IPS-NIHi7 (cell line): ENCODE results near the gene IRF1.
A peak's percentile ranks its signal among the peaks of the same experiment; 100 is the strongest.

Experiments
- DNase-seq: peaks from one replicate; pipeline ENCODE4 v3.0.0; 2012; ENCODE audit warnings: mixed read lengths; ENCODE audit errors: extremely low spot score

Gene IRF1

DNA sequence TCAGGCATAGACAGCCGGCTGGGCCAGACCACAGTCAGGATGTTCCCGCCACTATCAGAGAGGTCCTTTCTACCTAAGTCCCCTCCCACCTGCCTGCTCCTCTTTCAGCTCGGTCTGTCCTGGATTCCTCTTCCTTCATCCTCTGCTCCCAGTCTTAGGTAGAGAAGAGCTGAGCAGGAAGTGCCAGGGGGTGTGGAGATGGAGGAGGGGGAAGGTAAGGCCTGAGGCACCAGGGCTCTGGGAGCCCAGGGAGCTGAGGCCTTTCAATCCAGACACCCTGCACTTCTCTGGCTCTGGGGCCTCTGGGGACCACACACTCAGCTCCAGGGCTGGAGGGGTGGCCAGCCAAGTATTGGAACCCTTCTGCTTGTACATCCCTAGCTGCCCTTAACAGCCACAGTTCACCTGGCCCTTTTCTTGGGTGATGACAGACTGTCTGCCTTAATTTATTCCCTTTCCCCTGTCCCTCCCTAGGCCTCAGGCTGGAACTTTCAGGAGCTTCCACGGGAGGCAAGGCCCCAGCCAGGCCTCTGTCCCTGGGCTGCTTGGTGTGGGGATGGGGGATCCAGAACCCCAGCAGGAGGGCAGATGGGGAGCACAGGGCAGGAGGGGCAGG is 15.6 kb downstream of the IRF1 start:
- peak; percentile 56 for DNase-seq

DNA sequence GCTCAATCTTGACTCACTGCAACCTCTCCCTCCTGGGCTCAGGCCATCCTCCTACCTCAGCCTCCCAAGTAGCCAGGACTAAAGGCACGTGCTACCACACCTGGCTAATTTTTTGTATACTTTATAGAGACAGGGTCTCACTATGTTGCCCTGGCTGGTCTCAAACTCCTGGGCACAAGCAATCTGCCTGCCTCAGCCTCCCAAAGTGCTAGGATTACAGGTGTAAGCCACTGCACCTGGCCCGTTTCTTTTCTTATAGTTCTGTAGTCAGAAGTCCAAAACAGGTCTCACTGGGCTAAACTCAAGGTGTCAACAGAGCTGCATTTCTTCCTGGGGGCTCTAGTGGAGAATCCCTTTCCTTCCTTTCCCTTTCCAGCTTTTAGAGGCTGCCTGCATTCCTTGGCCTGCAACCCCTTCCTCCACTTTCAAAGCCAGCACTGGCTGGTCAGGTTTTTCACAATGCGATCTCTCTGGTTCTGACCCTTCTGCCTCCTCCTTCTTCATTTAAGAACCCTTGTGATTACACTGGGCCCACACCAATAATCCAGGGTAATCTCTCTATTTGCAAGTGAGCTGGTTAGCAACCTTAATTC is 16.3 kb downstream of the IRF1 start:
- DNase-seq = no peak

GRCh38 chr5:132473668-132474067 is 16.9 kb downstream of the IRF1 start:
- no peak for DNase-seq

- DNase-seq = no peak
Measured at GRCh38 chr5:132473019-132473531, 17.5 kb downstream of the IRF1 start.

DNA sequence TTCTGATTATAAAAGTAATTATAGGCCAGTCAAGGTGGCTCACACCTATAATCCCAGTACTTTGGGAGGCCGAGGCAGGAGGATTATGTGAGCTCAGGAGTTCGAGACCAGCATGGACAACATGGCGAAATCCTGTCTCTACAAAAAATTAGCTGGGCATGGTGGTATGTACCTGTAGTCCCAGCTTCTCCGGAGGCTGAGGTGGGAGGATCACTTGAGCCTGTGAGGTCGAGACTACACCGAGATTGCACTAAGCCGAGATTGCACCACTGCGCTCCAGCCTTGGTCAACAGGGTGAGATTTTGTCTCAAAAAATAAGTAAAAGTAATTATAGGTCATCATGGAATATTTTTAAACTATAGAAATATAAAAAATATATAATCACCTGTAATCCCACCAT is 18.1 kb downstream of the IRF1 start:
- DNase-seq = no peak

DNA sequence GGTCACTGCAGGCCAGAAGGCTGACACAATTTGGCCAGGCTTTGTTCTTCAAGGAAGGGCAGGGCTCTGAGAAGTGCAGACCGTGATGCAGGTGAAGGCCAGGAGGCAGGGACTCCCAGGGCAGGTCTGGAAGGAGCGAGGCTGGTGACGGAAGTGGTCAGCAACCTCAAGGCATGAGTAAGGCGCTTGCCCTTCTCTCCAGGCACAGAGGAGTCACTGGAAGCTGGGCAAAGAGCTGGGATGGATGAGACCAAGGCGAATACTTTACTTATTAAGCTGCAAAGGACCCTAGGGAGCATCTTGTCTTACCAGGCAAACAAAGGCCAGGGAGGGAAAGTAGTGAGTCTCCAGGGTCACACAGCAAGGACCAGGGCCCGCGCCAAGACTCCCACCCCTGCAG is 18.6 kb downstream of the IRF1 start:
- no peak for DNase-seq

DNA sequence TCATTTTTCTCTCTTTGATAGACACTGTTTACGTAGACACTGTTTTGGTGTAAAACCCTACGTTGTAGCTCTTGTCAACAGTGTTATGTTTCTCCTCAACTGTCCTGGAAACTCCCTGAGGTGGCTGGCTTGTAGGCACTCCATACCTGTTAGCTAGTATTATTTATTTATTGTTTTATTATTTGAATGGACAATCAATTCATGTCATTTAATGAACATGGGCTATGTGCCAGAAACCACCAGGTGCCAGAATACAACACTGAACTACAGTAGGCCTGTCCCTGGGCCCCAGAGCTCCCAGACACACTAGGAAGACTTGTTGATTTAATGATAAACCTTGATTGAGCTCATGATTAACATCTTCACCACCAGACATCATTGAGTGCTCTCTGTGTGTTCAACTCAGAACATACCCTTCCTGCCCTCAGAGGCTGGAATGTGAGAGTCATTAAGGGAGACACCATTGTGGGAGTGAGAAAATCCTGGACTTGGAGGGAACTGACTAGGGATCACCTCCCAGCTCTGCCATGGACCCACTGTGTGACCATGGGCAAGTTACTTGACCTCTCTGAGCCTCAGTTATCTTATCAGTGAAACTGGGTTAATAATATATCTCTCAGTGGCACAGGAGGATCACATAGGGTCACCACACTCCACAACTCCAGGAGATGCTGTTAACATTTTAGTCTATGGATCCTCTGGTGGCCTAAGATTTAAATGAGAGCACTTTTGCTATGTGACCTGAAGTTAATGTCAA is 19.2 kb downstream of the IRF1 start:
- no peak for DNase-seq

DNA sequence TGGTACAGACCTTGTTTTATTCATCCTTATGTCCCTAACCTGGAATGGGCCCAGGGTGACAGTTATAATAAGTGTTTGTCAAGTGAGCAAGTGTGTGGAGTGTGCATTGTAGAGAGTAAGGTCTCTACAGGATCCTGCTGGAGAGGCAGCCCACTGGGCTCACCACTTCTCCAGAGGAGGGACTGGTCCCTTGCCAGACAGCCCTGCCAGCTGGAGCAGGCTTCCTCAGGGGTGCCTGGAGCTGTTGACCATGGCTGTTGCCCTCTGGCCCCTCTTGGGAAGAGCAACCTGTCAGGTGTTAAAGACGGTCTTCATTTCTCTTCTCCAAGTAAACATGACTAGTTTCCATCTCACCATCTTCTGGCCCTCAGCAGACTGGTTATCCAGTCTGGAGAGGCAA is 20.0 kb downstream of the IRF1 start:
- no peak for DNase-seq

GRCh38 chr5:132470010-132470392 is 20.6 kb downstream of the IRF1 start:
- DNase-seq = no peak

- DNase-seq = no peak
Measured at GRCh38 chr5:132469380-132470009, 21.1 kb downstream of the IRF1 start.

DNA sequence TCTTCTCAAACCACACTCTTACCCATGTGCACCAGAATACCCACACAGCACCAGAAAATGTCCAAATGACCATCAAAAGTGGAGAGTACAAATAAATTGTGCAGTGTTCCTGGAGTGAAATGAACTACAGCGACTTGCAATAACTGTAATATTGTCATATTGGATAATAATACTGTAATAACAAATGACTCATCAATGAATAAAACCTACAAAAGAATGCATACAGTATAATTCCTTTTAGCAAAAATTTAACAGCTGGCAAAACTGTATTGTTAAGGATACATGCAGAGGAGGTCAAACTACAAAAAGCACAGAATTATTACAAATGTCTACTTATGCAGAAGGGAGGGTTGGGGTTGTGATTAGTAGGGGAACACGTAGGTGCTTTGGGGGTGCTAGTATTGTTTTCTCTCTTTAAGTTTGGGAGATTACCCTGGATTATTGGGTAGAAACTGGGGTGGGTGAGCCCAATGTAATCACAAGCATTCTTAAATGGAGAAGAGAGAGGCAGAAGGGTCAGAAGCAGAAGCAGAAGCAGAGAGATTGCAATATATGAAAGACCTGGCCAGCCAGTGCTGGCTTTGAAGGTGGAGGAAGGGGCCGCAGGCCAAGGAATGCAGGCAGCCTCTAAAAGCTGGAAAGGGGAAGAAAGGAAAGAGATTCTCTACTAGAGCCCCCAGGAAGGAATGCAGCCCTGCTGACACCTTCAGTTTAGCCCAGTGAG is 21.8 kb downstream of the IRF1 start:
- no peak for DNase-seq

- no peak for DNase-seq
Measured at GRCh38 chr5:132467287-132467984, 23.1 kb downstream of the IRF1 start.

GRCh38 chr5:132466433-132467286 is 23.9 kb downstream of the IRF1 start:
- no peak for DNase-seq

GRCh38 chr5:132465059-132465707 is 25.4 kb downstream of the IRF1 start:
- DNase-seq = no peak

- peak; percentile 43 for DNase-seq
Measured at GRCh38 chr5:132464156-132464939, 26.2 kb downstream of the IRF1 start.

DNA sequence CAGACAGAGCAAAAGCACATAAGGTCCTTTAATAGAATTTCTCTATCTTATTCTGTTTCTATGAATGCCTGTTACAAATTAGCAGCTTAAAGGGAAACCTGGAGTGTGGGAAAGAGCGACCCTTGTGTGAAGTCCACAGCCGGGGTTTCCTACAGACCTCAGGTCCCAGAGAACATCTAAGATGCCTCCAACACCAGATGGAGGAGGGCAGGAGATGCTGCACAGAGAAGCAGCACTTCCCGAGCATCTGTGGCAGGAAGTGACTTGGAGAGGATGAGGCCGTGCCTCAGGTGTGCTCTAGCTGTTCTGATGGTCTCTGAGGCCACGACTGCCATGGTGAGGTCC is 26.8 kb downstream of the IRF1 start:
- no peak for DNase-seq

DNA sequence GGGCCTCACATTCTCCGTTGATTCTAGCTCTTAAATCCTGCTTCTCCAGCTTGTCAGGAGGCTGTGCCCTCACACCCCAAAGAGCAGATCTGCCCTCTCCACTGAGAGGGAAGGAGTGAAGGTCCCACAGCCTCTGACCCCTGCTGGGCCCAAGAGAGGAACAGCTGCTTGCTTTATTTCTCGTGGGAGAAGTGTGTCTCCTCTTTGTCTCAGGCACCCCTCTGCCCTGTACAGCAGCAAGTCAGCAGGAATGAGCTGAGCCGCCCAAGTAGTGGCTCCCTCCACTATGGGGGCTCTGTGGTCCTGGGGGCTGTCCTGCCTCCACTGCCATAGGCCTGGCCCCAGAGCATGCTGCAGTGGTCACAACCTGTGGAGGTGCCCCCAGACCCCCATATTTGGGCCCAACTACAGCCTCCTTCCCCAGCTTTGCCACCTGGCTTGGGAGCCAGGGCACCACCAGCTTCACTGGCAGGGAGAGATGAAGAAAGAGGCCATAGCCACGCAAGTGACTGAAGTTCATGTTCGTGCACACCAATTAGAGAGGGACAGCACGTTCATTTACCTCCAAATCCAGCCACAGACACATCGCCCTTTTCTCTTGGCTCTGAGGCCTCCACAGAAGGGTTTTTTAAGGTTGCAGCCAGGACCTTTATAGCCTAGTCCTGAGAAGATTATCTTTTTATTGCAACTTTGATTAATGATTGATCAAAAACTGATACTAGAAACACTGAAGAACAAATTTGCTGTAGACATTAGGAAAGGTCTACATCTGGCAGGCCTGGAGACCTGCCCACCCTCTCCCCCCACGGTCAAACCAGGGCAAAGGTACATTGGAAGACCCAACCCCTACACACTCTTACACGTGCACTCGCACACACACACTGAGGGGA is 27.5 kb downstream of the IRF1 start:
- DNase-seq = no peak

- no peak for DNase-seq
Measured at GRCh38 chr5:132462333-132462732, 28.2 kb downstream of the IRF1 start.
